HG03342 (cell line): ENCODE measurements around the gene ST3GAL5.
"Not testable (repeated sequence)": the region's sequence is repeated elsewhere in the genome, so short reads cannot be mapped to it uniquely, and the experiment has no call there.

ENCODE experiments used
- ATAC-seq: cut with Tn5 transposase; IDR thresholded peaks from one replicate; pipeline ENCODE4 v1.9.1; 2021; ENCODE audit warnings: mild to moderate bottlenecking, moderate library complexity; ENCODE audit not compliant: unreplicated experiment

The ST3GAL5 gene

DNA sequence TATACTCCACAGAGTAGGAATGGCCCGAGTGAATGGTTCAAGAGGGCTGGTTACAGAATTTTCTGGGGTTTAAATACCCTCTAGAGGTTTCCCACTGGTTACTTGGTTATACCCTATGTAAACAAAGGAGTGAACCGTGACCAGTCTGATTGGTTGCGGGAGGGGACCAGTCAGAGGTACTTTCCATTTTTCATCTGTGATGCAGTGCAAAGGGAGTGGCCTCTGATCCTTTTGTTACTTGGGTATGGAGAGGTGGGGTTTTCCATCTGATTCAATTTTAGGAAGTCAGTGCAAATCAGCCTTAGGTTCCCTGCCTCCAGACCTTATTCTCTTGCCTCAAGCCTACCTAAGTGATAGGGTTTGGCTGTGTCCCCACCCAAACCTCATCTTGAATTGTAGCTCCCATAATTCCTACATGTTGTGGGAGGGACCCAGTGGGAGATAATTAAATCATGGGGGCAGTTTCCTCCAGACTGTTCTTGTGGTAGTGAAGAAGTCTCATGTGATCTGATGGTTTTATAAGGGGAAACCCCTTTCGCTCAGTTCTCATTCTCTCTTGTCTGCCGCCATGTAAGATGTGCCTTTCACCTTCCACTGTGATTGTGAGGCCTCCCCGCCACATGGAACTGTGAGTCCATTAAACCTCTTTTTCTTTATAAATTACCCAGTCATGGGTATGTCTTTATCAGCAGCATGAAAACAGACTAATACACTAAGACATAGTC, 5.9 kb upstream of the ST3GAL5 start:
- ATAC-seq, result not testable (repeated sequence)

- no peak for ATAC-seq
Observed at GRCh38 chr2:85893428-85894258, 4.9 kb upstream of the ST3GAL5 start.

DNA sequence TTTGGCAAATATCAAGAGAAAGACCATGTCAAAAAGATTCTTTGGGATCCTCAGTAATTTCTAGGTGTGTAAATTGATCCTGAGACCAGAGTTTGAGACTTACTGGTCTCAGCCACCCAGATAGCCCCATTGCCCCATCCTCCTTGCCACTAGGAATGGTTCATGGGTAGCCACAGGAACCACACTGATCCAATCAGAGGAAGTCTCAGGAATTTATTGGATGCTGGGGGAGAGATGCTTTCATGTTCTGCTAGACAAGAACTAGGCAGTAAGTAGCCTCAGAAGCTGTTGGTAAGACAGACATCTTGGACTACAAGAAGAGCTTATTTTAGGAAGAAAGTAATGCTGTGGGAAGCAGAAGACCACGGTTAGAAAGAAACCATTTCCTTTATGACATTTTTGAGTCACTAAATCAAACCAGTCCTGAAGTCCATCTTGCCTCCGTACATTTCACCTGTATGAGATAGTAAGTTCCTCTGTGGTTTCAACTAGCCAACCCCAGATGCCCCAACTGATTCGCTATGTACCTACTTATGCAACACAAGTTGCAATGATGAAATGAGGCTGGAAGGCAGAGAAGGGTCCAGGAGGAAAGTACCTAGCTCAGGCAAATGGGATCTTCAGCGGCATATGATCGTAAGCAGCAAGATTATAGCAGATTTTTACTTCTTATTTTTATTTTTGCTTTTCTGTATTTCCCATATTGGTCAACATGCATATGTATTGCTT, 3.6 kb upstream of the ST3GAL5 start:
- no peak for ATAC-seq

GRCh38 chr2:85890522-85891176, 1.9 kb upstream of the ST3GAL5 start:
- no peak for ATAC-seq

DNA sequence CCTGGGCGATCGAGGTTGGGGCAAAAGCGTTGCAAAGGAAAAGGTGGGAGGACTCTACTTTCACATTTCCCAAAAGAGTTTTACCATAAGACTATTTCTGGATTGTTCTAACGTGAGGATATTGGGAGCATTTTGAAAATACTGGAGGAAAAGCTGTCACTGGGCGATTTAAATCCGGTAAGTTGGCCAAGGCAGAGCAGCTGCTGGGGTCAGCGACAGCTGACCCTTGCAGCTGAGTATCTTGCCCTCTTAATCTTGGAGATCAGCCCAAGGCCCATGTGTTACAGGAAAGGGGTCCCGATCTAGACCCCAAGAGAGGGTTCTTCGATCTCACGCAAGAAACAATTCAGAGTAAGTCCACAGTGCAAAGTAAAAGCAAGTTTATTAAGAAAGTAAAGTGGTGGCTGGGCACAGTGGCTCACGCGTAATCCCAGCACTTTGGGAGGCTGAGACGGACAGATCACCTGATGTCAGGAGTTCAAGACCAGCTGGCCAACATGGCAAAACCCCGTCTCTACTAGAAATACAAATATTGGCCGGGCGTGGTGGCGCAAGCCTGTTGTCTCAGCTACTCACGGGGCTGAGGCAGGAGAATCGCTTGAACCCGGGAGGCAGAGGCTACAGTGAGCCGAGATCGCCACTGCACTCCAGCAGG, 964 bp upstream of the ST3GAL5 start:
- ATAC-seq, result no peak

- ATAC-seq, result no peak
Observed at GRCh38 chr2:85888020-85888683, 638 bp downstream of the ST3GAL5 start.

DNA sequence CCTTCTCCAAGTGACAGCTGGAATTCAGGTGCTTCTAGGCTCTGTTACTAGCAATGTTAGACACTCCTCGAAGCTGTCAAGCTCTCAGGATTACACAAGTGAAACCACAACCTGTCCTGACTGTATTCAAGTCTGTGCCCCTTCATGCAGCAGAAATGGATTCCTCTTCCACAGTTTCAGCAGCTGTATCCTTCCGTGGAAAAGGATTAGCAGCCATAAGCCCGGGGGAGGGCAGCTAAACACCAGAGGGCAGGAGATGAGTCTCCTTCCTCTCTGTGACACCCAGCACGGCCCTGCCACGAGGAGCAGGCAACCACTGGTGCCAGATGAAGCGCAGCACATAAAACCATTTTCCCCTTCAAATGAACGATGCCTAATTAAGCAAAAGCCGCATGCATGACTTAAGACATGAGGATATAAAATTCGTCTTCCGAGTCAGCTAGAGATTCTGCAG, 1.2 kb downstream of the ST3GAL5 start:
- ATAC-seq, result no peak

GRCh38 chr2:85886590-85886989, 2.2 kb downstream of the ST3GAL5 start:
- no peak for ATAC-seq

GRCh38 chr2:85886141-85886540, 2.6 kb downstream of the ST3GAL5 start:
- ATAC-seq, result no peak

DNA sequence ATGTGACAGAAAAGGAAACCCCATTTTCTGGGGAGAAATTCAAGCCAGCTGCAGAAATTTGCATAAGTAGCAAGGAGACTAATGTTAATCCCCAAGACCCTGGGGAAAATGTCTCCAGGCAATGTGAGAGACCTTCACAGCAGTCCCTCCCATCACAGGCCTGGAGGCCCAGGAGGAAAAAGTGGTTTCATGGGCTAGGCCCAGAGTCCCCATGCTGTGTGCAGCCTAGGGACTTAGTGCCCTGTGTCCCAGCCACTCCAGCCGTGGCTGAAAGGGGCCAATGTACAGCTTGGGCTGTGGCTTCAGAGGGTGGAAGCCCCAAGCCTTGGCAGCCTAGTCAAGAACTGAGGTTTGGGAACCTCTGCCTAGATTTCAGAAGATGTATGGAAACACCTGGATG, 7.0 kb downstream of the ST3GAL5 start:
- not testable (repeated sequence) for ATAC-seq

GRCh38 chr2:85880716-85881328, 8.0 kb downstream of the ST3GAL5 start:
- ATAC-seq, result not testable (repeated sequence)

DNA sequence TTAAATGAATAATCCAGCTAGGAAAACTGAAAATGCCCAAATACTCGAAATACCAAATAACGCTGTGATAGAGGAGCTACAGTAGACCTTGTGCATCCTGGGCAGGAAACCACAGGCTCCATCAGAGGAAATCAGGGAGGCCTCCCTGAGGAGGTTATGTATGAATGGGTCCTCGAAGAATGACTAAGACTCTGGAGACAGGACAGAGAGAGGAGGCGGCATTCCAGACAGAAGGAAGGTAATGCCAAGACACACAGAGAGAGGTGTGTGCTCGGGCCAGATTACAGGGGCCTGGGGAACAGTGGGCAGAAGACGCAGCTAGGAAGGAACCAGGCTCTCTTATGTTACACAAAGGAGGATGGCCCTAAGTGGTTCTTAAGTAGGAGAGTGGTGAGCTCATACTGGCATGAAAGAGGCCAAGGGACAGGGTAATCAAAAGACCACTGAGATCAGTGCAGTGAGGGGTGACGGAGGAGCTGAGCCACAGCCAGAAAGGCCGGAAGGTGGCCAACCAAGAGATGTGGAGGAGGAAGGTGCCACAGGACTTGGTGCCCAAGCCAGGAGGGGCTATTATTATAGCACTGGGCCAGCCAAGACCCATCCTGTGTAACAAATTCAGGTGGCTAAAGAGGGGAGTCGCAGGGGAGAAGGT, 9.9 kb downstream of the ST3GAL5 start:
- no peak for ATAC-seq

- no peak for ATAC-seq
Observed at GRCh38 chr2:85875350-85876050, 13.3 kb downstream of the ST3GAL5 start.

GRCh38 chr2:85873679-85874078, 15.1 kb downstream of the ST3GAL5 start:
- no peak for ATAC-seq

GRCh38 chr2:85872536-85873161, 16.1 kb downstream of the ST3GAL5 start:
- ATAC-seq, result no peak

GRCh38 chr2:85871494-85872164, 17.2 kb downstream of the ST3GAL5 start:
- no peak for ATAC-seq

- ATAC-seq, result no peak
Observed at GRCh38 chr2:85868822-85869221, 20.0 kb downstream of the ST3GAL5 start.
